Chondrocyte (in vitro differentiated cells): Measurements from ENCODE around the gene DCDC1. TPM values are rescaled to one million over a fixed set of nuclear protein-coding genes. Genes with fewer than 3 reads are reported as not detected.

ENCODE experiments used
- DNase-seq: peaks from one replicate; pipeline ENCODE4 v3.0.0; 2021; ENCODE audit warnings: mixed read lengths, low spot score
- H3K27ac Mint-ChIP-seq: one replicate; pipeline ENCODE4 v1.8.0; 2021; ENCODE audit warnings: mild to moderate bottlenecking, moderate library complexity, mixed read lengths; ENCODE audit not compliant: unreplicated experiment
- H3K27me3 Mint-ChIP-seq: 2 replicates; pipeline ENCODE4 v1.8.0; 2021; ENCODE audit warnings: low read depth, mixed read lengths
- H3K36me3 Mint-ChIP-seq: 2 replicates; pipeline ENCODE4 v1.8.0; 2021; ENCODE audit warnings: low read depth, mixed read lengths
- H3K4me1 Mint-ChIP-seq: 2 replicates; pipeline ENCODE4 v1.8.0; 2021; ENCODE audit warnings: low read depth, mild to moderate bottlenecking, mixed read lengths
- H3K4me3 Mint-ChIP-seq: one replicate; pipeline ENCODE4 v1.8.0; 2021; ENCODE audit warnings: mild to moderate bottlenecking, moderate library complexity, mixed read lengths; ENCODE audit not compliant: unreplicated experiment
- H3K9me3 Mint-ChIP-seq: 2 replicates; pipeline ENCODE4 v1.8.0; 2021; ENCODE audit warnings: low read depth, mixed read lengths
- CTCF ChIP-seq: fragments of 200-600 bp; sonication (generic); IDR thresholded peaks from 2 replicates; pipeline ENCODE4 v1.5.0; 2021; ENCODE audit warnings: antibody characterized with exemption, mild to moderate bottlenecking, moderate library complexity
- total RNA-seq: library from RNA; stranded (reverse); gene quantifications from 3 replicates; pipeline ENCODE4 v1.2.1, GENCODE V29; 2021

The DCDC1 gene
- total RNA-seq, 1 donor from 2014 or later = not detected

DNA sequence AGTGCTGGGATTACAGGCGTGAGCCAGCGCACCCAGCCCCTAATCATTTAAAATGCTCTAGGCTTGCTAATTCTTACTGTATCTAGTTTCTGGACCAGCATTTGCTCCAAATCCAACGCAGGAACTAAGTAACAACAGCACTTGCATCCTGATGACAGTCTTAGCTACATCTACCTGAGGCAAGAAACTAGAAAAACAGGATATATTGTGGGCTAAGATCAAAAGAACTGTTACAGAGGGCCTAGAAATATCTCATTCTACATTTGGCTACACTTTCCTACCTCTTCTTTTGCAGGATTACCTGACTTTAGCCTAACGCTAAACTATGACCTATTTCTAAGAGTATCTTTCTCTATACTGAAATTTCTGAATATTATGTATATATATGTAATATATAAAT lies 7.8 kb downstream of the DCDC1 start:
- H3K9me3 Mint-ChIP-seq = no peaks in the 10 kb centered on the region
- H3K4me3 Mint-ChIP-seq = no peak overlapping the region
- H3K27ac Mint-ChIP-seq = no peak overlapping the region
- no peaks in the 10 kb centered on the region for H3K4me1 Mint-ChIP-seq
- H3K27me3 Mint-ChIP-seq = peaks cover 37% of the 10 kb centered on the region
- H3K36me3 Mint-ChIP-seq = no peaks in the 10 kb centered on the region
- no peak for TF ChIP-seq CTCF
- no peak for DNase-seq

GRCh38 chr11:31355817-31356216 lies 13.7 kb downstream of the DCDC1 start:
- no peaks in the 10 kb centered on the region for H3K36me3 Mint-ChIP-seq
- peaks cover 18% of the 10 kb centered on the region for H3K27me3 Mint-ChIP-seq
- H3K9me3 Mint-ChIP-seq = peaks cover 3% of the 10 kb centered on the region
- no peak for TF ChIP-seq CTCF
- H3K27ac Mint-ChIP-seq = no peak overlapping the region
- H3K4me1 Mint-ChIP-seq = no peaks in the 10 kb centered on the region
- no peak overlapping the region for H3K4me3 Mint-ChIP-seq
- DNase-seq = no peak

- no peak for TF ChIP-seq CTCF
- Mint-ChIP-seq H3K27ac (no peak overlapping the region), H3K36me3 (no peaks in the 10 kb centered on the region), H3K4me3 (no peak overlapping the region), H3K9me3 (peaks cover 3% of the 10 kb centered on the region), H3K4me1 (no peaks in the 10 kb centered on the region), H3K27me3 (peaks cover 13% of the 10 kb centered on the region)
- no peak for DNase-seq
Measured at GRCh38 chr11:31355131-31355530, 14.4 kb downstream of the DCDC1 start.

DNA sequence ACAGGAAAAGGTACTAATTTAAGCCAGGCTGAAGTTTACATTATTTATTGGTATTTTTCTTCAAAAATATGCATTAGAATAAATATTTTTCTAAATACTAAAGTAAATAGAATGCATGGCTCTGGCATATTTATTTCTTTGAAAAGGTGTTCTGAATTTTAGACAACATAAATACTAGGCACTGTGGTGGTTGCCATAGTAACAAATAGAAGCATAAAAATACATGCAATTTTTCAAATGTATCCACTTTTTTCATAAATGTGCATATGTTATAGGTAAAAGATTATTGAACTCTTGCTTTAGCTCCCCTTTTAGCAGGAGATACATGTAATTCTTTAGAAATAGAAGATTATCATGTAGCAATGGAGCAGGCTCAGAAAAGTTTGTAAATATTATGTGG lies 18.4 kb downstream of the DCDC1 start:
- DNase-seq = no peak
- no peaks in the 10 kb centered on the region for H3K4me1 Mint-ChIP-seq
- no peak for TF ChIP-seq CTCF
- no peak overlapping the region for H3K27ac Mint-ChIP-seq
- H3K9me3 Mint-ChIP-seq = peaks cover 3% of the 10 kb centered on the region
- no peak overlapping the region for H3K4me3 Mint-ChIP-seq
- H3K36me3 Mint-ChIP-seq = no peaks in the 10 kb centered on the region
- H3K27me3 Mint-ChIP-seq = peaks cover 20% of the 10 kb centered on the region

DNA sequence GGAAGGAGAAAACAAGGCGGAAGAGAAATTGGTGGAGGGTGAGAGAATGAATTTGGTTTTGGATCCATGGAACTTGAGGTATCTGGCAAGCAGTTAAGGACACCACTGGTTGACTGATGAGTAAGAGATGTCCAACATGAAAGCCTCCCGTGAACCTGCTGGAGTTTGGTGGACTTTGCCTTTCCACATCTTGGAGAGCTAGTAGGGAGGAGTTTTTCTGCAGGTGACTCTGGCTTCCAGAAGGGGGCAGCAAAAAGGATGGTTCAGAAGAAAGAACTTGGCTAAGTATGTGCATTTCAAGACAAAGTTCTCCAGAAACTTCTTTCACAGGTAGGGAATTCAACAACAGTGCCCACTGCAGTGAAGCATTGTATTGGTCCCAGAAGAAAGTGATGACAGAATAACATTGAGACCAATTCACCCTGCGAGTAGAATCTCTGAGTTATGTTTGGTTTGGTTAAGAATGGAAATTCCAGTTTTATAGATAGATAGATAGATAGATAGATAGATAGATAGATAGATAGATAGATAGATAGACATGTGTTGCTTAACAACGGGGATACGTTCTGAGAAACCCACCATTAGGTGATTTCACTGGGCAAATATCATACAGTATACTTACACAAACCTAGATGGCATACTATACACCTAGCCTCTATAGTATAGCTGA lies 28.5 kb downstream of the DCDC1 start:
- Mint-ChIP-seq H3K9me3 (no peaks in the 10 kb centered on the region), H3K4me3 (no peak overlapping the region), H3K27me3 (peaks cover 36% of the 10 kb centered on the region), H3K4me1 (no peaks in the 10 kb centered on the region), H3K36me3 (no peaks in the 10 kb centered on the region), H3K27ac (no peak overlapping the region)
- DNase-seq = no peak
- TF ChIP-seq CTCF = peak; percentile 70
